Thyroid gland (tissue), 4 donors: Measurements from ENCODE around the gene GRM7. TPM values are rescaled to one million over a fixed set of nuclear protein-coding genes. Genes with fewer than 3 reads are reported as not detected.

Source experiments
- DNase-seq, 2 donors: peaks; one replicate each; pipeline ENCODE4 v3.0.0-alpha.2; 2019
- H3K27ac ChIP-seq, 3 donors: fragments of 200-600 bp; sonication (generic); 1 replicate in 2 of 3; 2 replicates in 1 of 3; pipeline ENCODE4 v1.5.1; 2016 to 2019; ENCODE audit warnings: mild to moderate bottlenecking in 1 of 3, moderate library complexity in 1 of 3
- H3K27me3 ChIP-seq: fragments of 200-600 bp; sonication (generic); one replicate; pipeline ENCODE4 v1.5.1; 2019
- H3K36me3 ChIP-seq, 2 donors: fragments of 200-600 bp; sonication (generic); one replicate each; pipeline ENCODE4 v1.5.1; 2016 to 2019
- H3K4me1 ChIP-seq, 2 donors: fragments of 200-600 bp; sonication (generic); one replicate each; pipeline ENCODE4 v1.5.1; 2017 to 2019
- H3K4me3 ChIP-seq, 3 donors: fragments of 200-600 bp; sonication (generic); replicated peaks in 1 of 3; 1 replicate in 2 of 3; 2 replicates in 1 of 3; pipeline ENCODE4 v1.5.1; 2016; ENCODE audit warnings: mild to moderate bottlenecking in 1 of 3
- H3K9me3 ChIP-seq: fragments of 200-600 bp; sonication (generic); one replicate; pipeline ENCODE4 v1.5.1; 2017
- CTCF ChIP-seq, 6 experiments: fragments of 200-600 bp in 3 of 6; fragments of 450-650 bp in 3 of 6; sonication (generic) in 3 of 6; IDR thresholded peaks; one replicate each; pipeline ENCODE4 v1.5.1; 2016 to 2019; ENCODE audit warnings: antibody characterized with exemption in 6 of 6, mild to moderate bottlenecking in 2 of 6, inconsistent platforms in 1 of 6, moderate library complexity in 1 of 6
- POLR2A ChIP-seq, 2 donors: fragments of 450-650 bp; IDR thresholded peaks; one replicate each; pipeline ENCODE4 v1.6.1; 2017; ENCODE audit warnings: antibody characterized with exemption in 2 of 2, mild to moderate bottlenecking in 2 of 2, moderate library complexity in 1 of 2
- WGBS, 2 donors: methylation state at CpG; one replicate each; pipeline ENCODE4 v1.1.5; 2017; 5-methylcytosine and 5-hydroxymethylcytosine counted together
- intact Hi-C: fragments of 100-400 bp; cut with DNase I; formaldehyde crosslinking; loops from one replicate; pipeline ENCODE4 v1.15.1; 2023
- total RNA-seq, 4 donors: library from RNA; depleted of rRNA; stranded (reverse); fragments of >200 nt; gene quantifications; one replicate each; pipeline ENCODE4 v1.2.3, GENCODE V29; 2016

Gene GRM7
- total RNA-seq, 4 donors from 2014 or later, result 0.11 to 0.81 (median 0.60) TPM

DNA sequence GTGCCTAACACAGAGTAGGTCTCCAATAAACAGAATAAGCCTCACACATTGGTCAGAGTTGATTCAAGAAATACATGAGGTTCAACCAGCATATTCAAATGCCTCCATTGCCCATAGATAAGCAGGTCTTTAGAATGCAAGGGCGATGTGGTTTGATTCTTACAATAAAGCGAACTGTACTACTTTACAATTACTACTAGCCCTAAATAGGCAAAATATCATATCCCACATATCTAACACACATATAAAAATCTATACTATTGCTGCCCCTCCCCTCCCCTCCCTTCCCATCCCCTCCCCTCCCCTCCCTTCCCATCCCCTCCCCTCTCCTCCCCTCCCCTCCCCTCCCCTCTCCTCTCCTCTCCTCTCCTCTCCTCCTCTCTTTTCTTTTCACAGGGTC lies 6.7 kb upstream of the GRM7 start:
- Histone ChIP-seq H3K27me3 (no peaks in the 10 kb centered on the region), H3K36me3 (no peaks in the 10 kb centered on the region), H3K4me1 (no peaks in the 10 kb centered on the region), H3K27ac (no peak overlapping the region), H3K9me3 (no peaks in the 10 kb centered on the region), H3K4me3 (no peak overlapping the region)
- WGBS, 2 donors, result 74 to 80% methylated on average over 2 of the region's 2 CpGs
- intact Hi-C loops, result no loop called here
- TF ChIP-seq POLR2A (IDR thresholded peaks at IDR 0.05), result no peak
- no peak for TF ChIP-seq CTCF (IDR thresholded peaks at IDR 0.05)
- DNase-seq, result no peak

DNA sequence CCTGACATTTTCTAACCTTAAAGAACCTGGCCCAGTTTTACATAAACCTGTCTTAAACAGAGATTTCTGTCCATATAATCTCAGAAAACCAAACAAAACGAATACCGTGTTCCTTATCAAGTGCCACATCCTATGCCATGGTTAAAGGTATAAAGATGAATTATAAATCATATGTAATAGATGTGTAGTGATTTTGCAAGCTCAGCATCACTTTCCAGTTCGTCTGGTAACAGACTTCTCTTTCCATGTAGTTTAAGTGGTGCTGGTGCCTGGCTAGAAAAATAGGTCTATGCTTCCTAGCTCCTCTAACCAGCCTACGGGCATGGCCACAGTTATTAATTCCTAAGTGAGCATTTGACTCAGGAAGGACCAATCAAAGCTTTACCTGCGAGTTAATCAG lies 3.4 kb upstream of the GRM7 start:
- Histone ChIP-seq H3K9me3 (no peaks in the 10 kb centered on the region), H3K4me1 (no peaks in the 10 kb centered on the region), H3K36me3 (no peaks in the 10 kb centered on the region), H3K27me3 (no peaks in the 10 kb centered on the region), H3K27ac (no peak overlapping the region), H3K4me3 (no peak overlapping the region)
- intact Hi-C loops, result no loop called here
- DNase-seq, result no peak
- 62 to 66% methylated on average over 5 of the region's 5 CpGs for WGBS, 2 donors
- TF ChIP-seq POLR2A (IDR thresholded peaks at IDR 0.05) (no peak), CTCF (IDR thresholded peaks at IDR 0.05) (no peak)

DNA sequence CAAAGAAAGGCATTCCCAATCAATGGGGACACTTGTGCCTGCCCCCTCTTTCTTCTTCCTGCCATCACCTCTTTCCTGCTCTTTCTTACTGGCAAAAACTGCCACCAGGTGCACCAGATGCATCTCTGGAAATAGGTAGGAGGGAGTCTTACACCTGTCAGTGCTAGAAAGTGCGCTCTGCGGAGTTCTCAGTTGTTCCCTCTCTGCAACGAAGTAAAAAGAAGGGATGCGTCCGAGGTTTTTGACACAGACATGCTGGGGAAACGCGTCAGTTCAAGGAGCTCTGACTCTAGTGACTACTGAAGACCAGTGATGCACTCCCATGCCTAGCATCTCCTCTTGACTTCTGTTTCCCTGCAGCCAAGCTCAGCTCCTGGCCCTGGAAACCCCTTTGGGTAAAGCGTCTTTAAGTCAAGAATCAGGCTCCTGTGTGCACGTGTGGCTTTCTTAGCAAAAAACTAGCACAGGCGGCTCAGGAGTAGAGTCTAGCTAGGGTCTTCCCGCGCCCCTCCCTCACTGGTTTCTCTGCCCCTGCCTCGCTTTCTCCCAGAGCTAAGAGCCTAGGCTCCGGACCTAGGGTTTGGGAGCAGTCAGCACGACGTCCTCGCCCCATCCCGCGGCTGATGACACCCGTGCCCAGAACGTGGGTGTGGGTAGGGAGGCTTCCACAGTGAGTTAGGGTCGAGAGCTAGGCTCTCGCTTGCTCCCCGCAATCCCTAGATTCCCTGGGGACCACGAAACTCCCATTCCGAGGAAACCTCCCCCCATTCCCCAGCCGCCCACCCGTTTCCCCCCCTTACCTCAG lies 564 bp upstream of the GRM7 start:
- Histone ChIP-seq H3K4me3 (no peak overlapping the region), H3K9me3 (no peaks in the 10 kb centered on the region), H3K27ac (no peak overlapping the region), H3K27me3 (no peaks in the 10 kb centered on the region), H3K36me3 (no peaks in the 10 kb centered on the region), H3K4me1 (no peaks in the 10 kb centered on the region)
- intact Hi-C loops, result no loop called here
- no peak for DNase-seq
- no peak for TF ChIP-seq CTCF (IDR thresholded peaks at IDR 0.05)
- WGBS, 2 donors, result 4% methylated on average over 27 to 28 of the region's 28 CpGs

DNA sequence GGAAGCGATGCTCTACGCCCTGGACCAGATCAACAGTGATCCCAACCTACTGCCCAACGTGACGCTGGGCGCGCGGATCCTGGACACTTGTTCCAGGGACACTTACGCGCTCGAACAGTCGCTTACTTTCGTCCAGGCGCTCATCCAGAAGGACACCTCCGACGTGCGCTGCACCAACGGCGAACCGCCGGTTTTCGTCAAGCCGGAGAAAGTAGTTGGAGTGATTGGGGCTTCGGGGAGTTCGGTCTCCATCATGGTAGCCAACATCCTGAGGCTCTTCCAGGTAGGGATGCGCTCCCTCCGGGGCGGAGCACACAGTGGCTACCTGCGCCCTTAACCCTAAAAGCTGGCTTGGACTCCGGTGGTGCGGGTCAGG lies 698 bp downstream of the GRM7 start:
- WGBS, 2 donors, result 0 to 4% methylated on average over 2 to 16 of the region's 30 CpGs
- DNase-seq, result no peak
- TF ChIP-seq CTCF (IDR thresholded peaks at IDR 0.05) (no peak), POLR2A (IDR thresholded peaks at IDR 0.05) (no peak)
- Histone ChIP-seq H3K27ac (no peak overlapping the region), H3K4me3 (peak overlapping the region in 1 of 3 donors; percentile 9), H3K9me3 (no peaks in the 10 kb centered on the region), H3K27me3 (no peaks in the 10 kb centered on the region), H3K36me3 (no peaks in the 10 kb centered on the region), H3K4me1 (no peaks in the 10 kb centered on the region)
- intact Hi-C loops, result no loop called here

DNA sequence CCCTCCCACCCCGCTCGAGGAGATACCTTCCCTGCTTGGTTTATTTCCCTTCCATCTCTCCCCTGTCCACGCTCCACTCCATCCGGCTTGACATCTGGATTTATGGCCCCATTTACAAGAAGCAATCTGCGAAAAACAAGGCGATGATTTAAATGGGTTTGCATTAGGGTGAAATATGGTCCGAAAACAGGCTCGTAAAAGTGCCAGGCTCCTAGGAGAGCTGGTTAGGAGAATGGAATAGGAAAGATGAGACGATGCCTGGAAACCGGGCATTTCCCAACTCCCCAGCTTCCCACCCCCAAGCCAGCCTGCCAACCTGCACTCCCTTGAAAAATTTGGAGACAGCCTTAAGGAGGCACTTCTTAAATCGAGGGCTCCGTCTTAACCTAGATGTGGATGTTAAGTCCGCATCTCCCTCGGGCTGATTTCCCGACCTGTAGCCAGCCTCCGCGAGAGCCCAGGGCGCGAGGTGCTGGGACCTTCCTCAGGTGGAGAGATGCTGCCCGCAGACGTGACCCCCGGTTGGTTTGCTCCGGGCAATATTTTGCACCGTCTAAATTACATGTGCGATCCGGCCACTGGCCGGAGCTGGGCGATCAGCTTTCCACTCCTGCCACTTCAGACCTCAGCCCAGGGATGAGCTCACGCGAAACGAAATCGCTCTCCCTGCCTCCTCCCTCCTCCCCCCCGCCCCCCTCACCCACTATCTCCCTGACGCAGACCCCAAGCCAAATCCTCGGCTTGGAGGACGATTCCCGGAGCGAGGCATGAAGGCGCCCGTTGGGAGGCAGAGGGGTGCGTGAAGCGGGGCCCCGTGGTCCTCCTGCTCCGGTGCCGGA lies 1.3 kb downstream of the GRM7 start:
- no peaks in the 10 kb centered on the region for H3K27me3 ChIP-seq
- no peaks in the 10 kb centered on the region for H3K9me3 ChIP-seq
- 1 to 4% methylated on average over 26 to 39 of the region's 45 CpGs for WGBS, 2 donors
- no peak for TF ChIP-seq CTCF (IDR thresholded peaks at IDR 0.05)
- TF ChIP-seq POLR2A (IDR thresholded peaks at IDR 0.05), result no peak
- H3K27ac ChIP-seq, result no peak overlapping the region
- peak overlapping the region in 1 of 3 donors; percentile 12 for H3K4me3 ChIP-seq
- no peak for DNase-seq
- H3K4me1 ChIP-seq, result no peaks in the 10 kb centered on the region
- intact Hi-C loops, result no loop called here
- no peaks in the 10 kb centered on the region for H3K36me3 ChIP-seq
